ENCODE results near the gene MCL1.

GRCh38 chr1:150535511-150536287, 43.7 kb downstream of the MCL1 start:
- TF ChIP-seq CTCF (IDR thresholded peaks at IDR 0.05; ENCODE audit: low read depth, low read length) (no peak), POLR2A (IDR thresholded peaks at IDR 0.05; ENCODE audit: extremely low read depth, insufficient read length) (no peak), MAX (IDR thresholded peaks at IDR 0.05; ENCODE audit: low read depth, low read length) (no peak)
